KMS-11 (cell line): ENCODE data around the gene PPP1CB.

Experiments
- H2AFZ ChIP-seq: fragments of 200-600 bp; sonication (generic); 2 replicates; pipeline ENCODE4 v1.6.1; 2016; ENCODE audit warnings: antibody characterized with exemption, mixed run types, low read depth
- H3K27ac ChIP-seq: fragments of 200-600 bp; sonication (generic); 2 replicates; pipeline ENCODE4 v1.6.1; 2016; ENCODE audit warnings: mild to moderate bottlenecking, mixed run types
- H3K27me3 ChIP-seq: fragments of 200-600 bp; sonication (generic); 2 replicates; pipeline ENCODE4 v1.6.1; 2017; ENCODE audit warnings: mild to moderate bottlenecking, low read depth, mixed run types, moderate library complexity; ENCODE audit not compliant: insufficient read depth
- H3K36me3 ChIP-seq: fragments of 200-600 bp; sonication (generic); 2 replicates; pipeline ENCODE4 v1.6.1; 2017; ENCODE audit warnings: mild to moderate bottlenecking, mixed run types; ENCODE audit not compliant: insufficient read depth
- H3K4me1 ChIP-seq: fragments of 200-600 bp; sonication (generic); 2 replicates; pipeline ENCODE4 v1.6.1; 2016; ENCODE audit warnings: mild to moderate bottlenecking, low read depth, mixed run types; ENCODE audit not compliant: poor library complexity, severe bottlenecking
- H3K4me2 ChIP-seq: fragments of 200-600 bp; sonication (generic); 2 replicates; pipeline ENCODE4 v1.7.0; 2016; ENCODE audit warnings: mild to moderate bottlenecking, mixed run types
- H3K4me3 ChIP-seq: fragments of 200-600 bp; sonication (generic); IDR thresholded peaks from 2 replicates; pipeline ENCODE4 v1.6.1; 2017; ENCODE audit warnings: low read depth, low read length, mixed read lengths; ENCODE audit not compliant: insufficient read depth
- H3K79me2 ChIP-seq: fragments of 200-600 bp; sonication (generic); 2 replicates; pipeline ENCODE4 v1.6.1; 2016; ENCODE audit warnings: low read depth, mixed run types; ENCODE audit not compliant: insufficient read depth
- H3K9ac ChIP-seq: fragments of 200-600 bp; sonication (generic); 2 replicates; pipeline ENCODE4 v1.6.1; 2016; ENCODE audit warnings: mild to moderate bottlenecking, mixed run types
- H4K20me1 ChIP-seq: fragments of 200-600 bp; sonication (generic); 2 replicates; pipeline ENCODE4 v1.6.1; 2016; ENCODE audit warnings: mild to moderate bottlenecking, mixed run types; ENCODE audit not compliant: insufficient read depth
- TF ChIP-seq, protein P1 (sequence below): fragments of 200-600 bp; sonication (generic); conservative IDR thresholded peaks from 2 replicates; pipeline ENCODE4 v1.6.1; 2017; ENCODE audit warnings: low read depth, mild to moderate bottlenecking, antibody characterized with exemption, low read length, moderate library complexity, mixed read lengths

PPP1CB gene

DNA sequence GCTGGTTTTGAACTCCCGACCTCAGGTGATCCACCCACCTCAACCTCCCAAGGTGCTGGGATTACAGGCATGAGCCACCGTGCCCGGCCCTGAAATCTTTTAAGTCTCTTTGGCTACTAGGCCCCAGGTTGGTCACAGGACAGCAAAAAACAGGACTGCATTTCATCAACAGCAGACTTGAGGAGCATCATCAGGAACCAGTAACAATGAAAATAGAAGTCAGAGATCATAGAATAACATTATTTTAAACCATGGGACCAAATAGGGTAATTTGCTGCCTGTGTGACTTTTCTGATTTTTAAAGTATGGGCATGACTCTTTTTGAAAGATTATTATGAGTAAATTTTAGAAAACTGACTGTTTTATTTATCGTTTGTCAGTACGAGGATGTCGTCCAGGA lies 24.8 kb downstream of the PPP1CB start:
- Histone ChIP-seq H3K36me3 (peaks cover 16% of the 10 kb centered on the region; the same call in 1 of the 2 replicates), H3K79me2 (peaks cover 46% of the 10 kb centered on the region; the same call in 1 of the 2 replicates), H3K27ac (no peak overlapping the region), H3K4me2 (no peak overlapping the region), H4K20me1 (peaks cover 15% of the 10 kb centered on the region; the same call in 1 of the 2 replicates), H3K27me3 (no peaks in the 10 kb centered on the region), H2AFZ (no peak overlapping the region), H3K4me1 (no peaks in the 10 kb centered on the region), H3K4me3 (no peak overlapping the region), H3K9ac (no peak overlapping the region)
- TF ChIP-seq, protein P1, sequence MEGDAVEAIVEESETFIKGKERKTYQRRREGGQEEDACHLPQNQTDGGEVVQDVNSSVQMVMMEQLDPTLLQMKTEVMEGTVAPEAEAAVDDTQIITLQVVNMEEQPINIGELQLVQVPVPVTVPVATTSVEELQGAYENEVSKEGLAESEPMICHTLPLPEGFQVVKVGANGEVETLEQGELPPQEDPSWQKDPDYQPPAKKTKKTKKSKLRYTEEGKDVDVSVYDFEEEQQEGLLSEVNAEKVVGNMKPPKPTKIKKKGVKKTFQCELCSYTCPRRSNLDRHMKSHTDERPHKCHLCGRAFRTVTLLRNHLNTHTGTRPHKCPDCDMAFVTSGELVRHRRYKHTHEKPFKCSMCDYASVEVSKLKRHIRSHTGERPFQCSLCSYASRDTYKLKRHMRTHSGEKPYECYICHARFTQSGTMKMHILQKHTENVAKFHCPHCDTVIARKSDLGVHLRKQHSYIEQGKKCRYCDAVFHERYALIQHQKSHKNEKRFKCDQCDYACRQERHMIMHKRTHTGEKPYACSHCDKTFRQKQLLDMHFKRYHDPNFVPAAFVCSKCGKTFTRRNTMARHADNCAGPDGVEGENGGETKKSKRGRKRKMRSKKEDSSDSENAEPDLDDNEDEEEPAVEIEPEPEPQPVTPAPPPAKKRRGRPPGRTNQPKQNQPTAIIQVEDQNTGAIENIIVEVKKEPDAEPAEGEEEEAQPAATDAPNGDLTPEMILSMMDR = no peak

DNA sequence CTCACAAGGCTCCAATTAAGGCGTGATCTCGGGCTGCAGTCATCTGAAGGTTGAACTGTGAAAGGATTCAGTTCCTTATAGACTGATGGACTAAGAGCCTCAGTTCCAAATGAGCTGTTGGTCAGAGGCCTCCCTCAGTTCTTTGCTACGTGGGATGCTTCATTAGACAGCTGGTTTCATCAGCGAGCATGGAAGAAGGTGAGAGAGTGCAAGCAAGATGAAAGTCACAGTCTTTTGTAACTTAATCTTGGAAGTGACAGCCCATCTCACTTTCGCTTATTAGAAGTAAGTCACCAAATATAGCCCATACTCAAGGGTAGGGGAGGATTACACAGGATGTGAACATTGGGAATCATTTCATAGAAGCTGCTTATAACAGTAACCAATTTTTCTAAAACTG lies 26.8 kb downstream of the PPP1CB start:
- TF ChIP-seq, protein P1 = no peak
- H3K4me2 ChIP-seq = no peak overlapping the region
- no peak overlapping the region for H3K4me3 ChIP-seq
- no peaks in the 10 kb centered on the region for H3K27me3 ChIP-seq
- H4K20me1 ChIP-seq = 0 out of 2 replicates have a peak, but pooled peaks cover 3% of the 10 kb centered on the region
- no peak overlapping the region for H2AFZ ChIP-seq
- H3K36me3 ChIP-seq = peaks cover 16% of the 10 kb centered on the region; the same call in 1 of the 2 replicates
- H3K79me2 ChIP-seq = peaks cover 27% of the 10 kb centered on the region; the same call in 1 of the 2 replicates
- H3K27ac ChIP-seq = no peak overlapping the region
- H3K4me1 ChIP-seq = no peaks in the 10 kb centered on the region
- H3K9ac ChIP-seq = no peak overlapping the region

DNA sequence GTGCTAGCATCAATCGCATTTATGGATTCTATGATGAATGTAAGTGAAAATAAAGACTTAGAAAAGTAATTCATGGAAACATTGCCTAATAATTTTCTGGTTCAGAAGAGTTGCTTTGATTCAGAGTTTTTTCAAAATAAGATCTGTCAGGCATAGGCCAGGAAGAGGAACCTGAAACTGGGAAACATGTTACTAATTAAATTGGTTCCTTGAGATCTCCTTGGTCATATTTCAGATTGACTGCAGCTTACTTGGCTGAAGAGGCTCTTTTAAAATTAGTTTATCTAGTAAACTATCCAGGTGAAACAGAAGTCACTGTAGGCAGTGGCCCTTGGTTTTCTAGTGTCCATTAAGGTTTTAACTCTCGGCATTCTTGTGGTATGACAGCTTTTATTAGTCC lies 27.4 kb downstream of the PPP1CB start:
- H3K4me2 ChIP-seq = no peak overlapping the region
- TF ChIP-seq, protein P1 = no peak
- no peak overlapping the region for H3K9ac ChIP-seq
- 0 out of 2 replicates have a peak, but pooled peaks cover 3% of the 10 kb centered on the region for H4K20me1 ChIP-seq
- peaks cover 16% of the 10 kb centered on the region; the same call in 1 of the 2 replicates for H3K36me3 ChIP-seq
- no peak overlapping the region for H3K4me3 ChIP-seq
- peaks cover 20% of the 10 kb centered on the region; the same call in 1 of the 2 replicates for H3K79me2 ChIP-seq
- no peaks in the 10 kb centered on the region for H3K4me1 ChIP-seq
- no peak overlapping the region for H3K27ac ChIP-seq
- H3K27me3 ChIP-seq = no peaks in the 10 kb centered on the region
- no peak overlapping the region for H2AFZ ChIP-seq

- peaks cover 5% of the 10 kb centered on the region; the same call in 1 of the 2 replicates for H3K79me2 ChIP-seq
Measured at GRCh38 chr2:28780496-28780895, 28.9 kb downstream of the PPP1CB start.

More at GRCh38 chr2:28780496-28780895, 28.9 kb downstream of the PPP1CB start:
- no peak overlapping the region for H3K9ac ChIP-seq
- TF ChIP-seq, protein P1 = no peak
- H3K4me1 ChIP-seq = no peaks in the 10 kb centered on the region
- H3K27me3 ChIP-seq = no peaks in the 10 kb centered on the region
- peaks cover 16% of the 10 kb centered on the region; the same call in 1 of the 2 replicates for H3K36me3 ChIP-seq
- no peak overlapping the region for H3K4me2 ChIP-seq
- 0 out of 2 replicates have a peak, but pooled peaks cover 3% of the 10 kb centered on the region for H4K20me1 ChIP-seq
- no peak overlapping the region for H2AFZ ChIP-seq
- no peak overlapping the region for H3K4me3 ChIP-seq
- no peak overlapping the region for H3K27ac ChIP-seq
